DMS53 treated with DMSO at 0.1 percent for 48 hours (cell line): ENCODE measurements around the gene ZEB1.
"Not testable (repeated sequence)": the region's sequence is repeated elsewhere in the genome, so short reads cannot be mapped to it uniquely, and the experiment has no call there.

Experiments used
- DNase-seq: peaks from one replicate; lab custom pipeline; 2025; ENCODE audit not compliant: unreplicated experiment; lab: John Stamatoyannopoulos, UW

ZEB1 gene

DNA sequence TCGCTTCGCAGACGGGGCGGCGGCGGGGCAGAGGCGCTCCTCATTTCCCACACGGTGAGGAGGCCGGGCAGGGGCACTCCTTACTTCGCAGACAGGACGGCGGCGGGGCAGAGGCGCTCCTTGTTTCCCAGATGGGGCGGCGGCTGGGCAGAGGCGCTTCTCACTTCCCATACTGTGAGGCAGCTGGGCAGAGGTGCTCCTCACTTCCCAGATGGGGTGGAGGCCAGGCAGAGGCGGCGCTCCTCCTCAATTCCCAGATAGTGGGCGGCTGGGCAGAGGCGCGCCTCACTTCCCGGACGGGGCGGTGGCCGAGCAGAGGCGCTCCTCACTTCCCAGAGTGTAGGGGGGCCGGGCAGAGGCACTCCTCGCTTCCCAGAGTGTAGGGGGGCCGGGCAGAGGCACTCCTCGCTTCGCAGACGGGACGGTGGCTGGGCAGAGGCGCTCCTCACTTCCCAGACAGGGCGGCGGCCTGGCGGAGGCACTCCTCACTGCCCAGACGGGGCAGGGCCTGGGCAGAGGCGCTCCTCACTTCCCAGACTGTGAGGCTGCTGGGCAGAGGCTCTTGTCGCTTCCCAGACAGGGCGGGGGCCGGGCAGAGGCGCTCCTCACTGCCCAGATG lies 43.1 kb downstream of the ZEB1 start:
- no peak for DNase-seq

DNA sequence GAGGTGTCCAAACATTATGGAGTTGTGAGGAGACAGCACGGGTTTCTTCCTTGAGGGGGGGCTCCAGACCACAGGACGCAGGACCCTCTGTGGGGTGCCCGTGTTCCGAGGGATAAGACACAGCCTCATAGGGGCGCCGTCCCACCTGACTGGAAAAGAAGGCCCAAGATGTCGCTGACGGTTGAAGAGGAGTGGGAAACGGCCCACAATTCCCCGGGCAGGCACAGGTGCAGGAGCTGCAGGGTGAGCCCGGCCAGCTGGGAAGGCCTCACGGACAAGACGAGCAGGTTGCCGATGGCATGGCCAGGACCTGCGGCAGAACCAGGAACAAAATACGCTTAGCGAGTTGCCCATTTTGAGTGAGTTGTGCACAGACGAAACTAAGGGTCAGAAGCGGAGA lies 44.7 kb downstream of the ZEB1 start:
- not testable (repeated sequence) for DNase-seq

DNA sequence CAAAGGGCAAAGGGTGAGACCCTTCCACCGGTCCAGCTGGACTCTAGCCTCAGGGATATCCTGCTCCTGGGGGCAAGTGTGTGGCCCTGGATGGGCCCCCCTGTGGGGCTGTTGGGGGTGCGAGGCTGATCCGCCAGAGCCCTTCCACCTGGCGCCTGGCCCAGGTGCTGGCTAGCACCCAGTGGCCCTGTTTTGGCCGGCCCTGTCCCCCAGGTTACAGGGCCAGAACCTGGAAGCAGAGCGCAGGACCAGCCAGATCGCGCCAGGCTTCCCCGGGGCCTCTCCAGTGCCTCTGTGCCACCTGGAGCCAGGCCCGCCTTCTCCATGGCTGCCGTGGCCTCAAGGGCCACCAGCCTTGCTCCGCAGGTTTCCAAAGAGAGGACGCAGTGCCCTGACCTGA lies 45.2 kb downstream of the ZEB1 start:
- DNase-seq = not testable (repeated sequence)

DNA sequence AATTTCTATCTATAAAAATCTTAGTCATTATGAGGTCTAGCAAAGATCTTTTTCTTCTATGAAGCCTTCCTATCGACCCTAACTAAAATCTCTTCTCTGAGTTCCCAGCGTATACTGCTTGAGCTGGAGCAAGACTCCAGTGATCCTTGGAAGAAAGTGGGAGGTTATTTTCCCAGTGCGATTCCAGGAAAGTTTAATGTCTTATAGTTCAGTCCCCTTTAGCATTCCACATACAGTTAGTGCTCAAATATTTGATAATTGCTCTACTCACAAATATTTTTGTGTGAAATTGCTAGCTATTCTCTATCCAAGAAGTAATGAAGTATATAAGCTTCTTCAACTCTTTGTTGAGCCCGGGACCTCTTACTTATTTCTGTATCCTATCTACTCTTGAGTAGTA lies 47.7 kb downstream of the ZEB1 start:
- no peak for DNase-seq

DNA sequence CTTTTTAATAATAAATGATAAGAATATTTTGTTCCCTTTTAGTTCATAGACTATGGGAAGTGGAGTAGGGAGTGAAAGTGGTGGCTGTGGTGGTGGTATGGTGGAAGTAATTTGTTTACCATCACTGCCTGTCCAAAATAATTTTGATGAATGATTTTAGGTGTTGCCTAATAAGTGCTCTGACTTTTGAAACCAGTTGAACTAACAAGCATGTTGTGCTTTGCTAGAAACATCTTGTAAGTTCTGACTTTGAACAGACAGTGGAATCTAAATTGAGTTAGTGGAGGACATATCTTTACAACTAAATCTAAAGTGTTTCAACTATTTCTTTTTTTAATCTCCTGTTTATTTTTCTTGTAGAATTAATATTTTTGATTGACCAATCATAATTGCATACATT lies 49.7 kb downstream of the ZEB1 start:
- DNase-seq = no peak

DNA sequence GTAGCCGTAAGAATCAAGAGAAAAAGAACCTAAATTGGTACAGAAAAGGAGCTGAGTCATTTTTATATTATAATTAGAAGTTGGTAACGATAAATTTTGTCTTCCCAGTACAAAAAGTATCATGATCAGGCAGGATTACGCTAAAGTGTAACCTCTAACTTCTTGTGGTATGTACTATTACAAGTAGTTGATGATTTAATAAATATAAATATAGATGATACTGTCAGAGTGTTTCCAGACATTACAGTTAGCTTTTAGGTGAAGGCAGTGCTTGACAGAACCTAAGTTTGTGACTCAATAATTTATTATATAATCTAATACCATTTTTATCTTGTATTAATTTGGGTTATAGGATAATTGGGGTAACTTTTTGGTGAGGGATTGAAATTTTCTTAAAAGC lies 53.4 kb downstream of the ZEB1 start:
- no peak for DNase-seq

DNA sequence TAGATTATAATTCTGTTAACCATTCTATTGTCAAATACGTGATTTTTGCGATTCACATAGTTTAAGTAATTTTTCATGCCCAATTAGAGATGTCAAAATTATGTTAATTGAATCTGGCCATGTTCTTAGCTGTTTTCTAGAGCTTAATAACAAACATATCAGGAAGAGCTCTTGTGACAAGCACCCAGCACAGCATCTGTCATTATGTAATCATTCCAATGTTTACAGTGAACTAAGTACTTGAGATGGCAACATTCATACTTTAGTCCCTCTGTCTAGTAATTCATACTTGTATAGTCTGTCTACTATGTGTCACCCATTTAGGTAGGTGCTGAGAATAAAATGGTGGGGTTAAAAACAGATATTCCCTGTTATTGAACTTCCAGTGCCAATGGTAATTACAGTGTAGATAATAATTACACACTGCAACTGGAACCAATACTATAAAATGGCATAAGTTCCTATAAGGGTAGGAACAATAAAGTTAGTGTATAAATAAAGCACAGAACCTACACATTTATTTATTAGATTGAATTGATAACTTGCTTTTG lies 55.2 kb downstream of the ZEB1 start:
- peak; percentile 83 for DNase-seq

DNA sequence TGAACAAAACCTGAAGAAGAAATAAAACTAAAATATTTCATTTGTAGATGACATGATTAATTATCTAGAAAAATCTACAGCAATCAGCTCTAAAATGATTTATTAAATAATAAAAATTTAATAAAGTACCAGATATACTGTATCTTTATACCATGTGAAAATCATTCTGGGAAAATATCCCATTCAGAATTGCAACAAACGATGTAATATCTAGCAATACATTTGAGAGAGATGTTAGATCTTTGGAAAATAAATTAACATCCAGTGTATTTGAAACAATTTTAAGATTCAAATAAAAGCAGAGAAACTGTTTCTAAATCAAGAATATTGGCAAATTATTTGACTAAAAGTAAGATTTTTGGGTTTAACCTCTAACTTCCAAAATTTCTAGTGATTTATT lies 62.2 kb downstream of the ZEB1 start:
- DNase-seq = no peak

DNA sequence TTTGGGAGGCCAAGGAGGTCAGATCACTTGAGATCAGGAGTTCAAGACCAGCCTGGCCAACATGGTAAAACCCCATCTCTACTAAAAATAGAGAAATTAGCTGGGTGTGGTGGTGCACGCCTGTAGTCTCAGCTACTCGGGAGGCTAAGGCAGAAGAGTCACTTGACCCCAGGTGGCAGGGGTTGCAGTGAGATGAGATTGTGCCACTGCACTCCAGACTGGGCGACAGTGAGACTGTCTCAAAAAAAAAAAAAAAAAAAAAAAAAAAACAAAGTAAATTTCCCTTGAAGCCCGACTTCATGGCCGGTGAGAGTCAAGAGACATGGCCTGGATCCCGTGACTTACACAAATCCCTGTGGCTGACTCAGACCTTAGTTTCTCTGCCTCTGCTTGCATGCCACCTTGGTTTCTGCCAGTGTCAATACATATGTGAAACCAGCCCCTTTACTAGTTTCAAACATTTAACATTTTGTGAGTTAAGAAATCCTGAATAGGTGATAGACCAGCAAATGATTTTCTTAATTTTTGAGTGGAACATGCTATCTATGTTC lies 62.8 kb downstream of the ZEB1 start:
- DNase-seq = no peak

DNA sequence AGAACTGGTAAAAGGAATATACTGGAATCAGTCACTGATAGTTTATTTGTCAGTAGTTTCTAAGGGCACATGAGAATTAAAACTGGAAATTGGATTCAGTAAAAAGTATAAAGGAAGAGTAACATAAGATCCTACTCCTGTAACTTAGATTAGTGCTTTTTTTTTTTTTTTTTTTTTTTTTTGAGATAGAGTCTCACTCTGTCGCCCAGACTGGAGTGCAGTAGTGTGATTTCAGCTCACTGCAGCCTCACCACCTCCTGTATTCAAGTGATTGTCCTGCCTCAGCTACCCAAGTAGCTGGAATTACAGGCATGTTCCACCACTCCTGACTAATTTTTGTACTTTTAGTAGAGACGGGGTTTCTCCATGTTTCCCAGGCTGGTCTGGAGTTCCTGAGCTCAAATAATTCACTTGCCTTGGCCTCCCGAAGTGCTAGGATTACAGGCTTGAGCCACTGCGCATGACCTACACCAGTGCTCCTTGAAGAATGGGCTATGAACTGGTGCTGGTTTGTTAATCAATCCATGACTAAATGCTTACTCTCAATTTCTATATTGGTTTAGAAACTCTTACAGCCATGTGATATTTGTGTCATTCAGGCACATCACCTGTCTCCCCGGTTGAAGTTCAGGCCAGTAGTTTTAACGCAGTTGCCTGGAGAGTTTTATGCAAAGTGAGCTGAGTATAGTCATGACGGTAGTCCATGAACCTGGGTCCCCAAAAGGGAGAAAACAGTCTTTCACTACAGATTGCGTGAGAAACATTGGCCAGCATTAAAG lies 65.0 kb downstream of the ZEB1 start:
- DNase-seq = no peak

DNA sequence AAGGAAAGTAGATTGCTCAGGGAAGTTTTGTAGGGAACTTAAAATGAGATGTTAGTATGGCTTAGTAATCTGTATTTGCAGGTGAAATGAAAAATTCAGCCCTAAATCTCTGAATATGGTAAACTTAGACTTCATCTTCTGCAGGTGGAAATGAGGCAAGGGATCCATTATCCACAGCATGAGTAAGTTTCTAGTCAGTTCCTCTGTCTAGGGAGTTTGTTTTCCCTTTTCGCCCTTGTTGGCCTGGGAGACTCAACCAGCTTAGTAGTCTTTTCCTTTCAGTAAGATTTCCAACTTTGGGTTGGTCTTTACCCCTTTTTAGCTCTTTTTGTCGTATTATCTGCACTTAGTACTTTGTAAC lies 65.6 kb downstream of the ZEB1 start:
- DNase-seq = no peak

DNA sequence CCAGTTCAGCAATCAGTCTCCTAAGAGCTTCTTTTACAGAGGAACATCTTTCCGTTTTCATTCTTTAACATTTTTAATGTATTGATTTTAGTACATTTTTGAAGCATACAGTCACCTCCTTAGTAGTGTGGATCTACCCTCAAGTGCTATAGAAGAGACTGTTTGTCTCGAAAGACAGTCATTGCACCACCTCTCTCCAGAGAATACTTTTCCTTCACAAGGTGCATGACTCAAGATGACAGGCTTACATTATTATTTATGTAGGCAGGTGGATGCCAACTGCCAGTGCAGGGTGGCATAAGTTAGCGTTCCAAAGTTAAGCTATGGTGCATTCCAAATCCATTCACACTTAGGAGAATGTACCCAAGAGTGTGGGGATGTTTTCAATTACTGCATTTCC lies 71.8 kb downstream of the ZEB1 start:
- DNase-seq = no peak

DNA sequence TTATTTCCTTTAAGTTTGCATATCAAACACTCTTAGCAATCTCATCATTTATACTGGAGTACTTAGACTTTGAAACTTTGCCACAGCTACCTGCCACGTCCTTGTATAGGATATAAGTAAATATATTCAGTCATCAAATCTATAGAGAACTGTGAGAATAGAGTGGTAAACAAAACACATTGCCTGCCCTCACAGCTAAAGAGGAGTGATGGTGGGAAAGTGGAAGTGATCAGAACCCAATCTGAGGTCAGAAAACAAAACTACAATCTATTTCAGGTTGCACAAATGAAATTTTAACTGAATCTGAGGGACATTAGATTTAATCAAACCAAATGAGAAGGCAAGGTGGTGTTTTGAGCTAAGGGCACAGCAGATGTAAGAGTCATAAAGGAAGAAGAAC lies 74.8 kb downstream of the ZEB1 start:
- DNase-seq = peak; percentile 11

DNA sequence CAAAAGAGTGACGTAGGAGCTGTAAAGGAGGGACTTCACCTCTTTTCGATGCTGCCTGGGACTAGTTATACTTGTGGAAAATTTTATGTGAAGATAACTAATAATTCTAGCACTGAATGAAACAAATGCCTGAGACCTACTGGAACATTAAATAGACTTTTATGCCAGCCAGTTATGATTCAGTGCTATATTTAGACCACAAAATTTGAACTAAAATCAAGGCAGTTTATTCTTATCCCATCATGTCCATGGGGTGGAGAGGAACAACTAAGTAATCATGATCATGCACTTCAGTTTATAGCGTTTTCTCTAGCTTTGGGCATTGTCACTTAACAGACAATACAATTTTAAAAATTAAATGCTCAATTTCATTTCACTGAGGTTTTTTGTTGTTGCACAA lies 76.7 kb downstream of the ZEB1 start:
- DNase-seq = no peak

DNA sequence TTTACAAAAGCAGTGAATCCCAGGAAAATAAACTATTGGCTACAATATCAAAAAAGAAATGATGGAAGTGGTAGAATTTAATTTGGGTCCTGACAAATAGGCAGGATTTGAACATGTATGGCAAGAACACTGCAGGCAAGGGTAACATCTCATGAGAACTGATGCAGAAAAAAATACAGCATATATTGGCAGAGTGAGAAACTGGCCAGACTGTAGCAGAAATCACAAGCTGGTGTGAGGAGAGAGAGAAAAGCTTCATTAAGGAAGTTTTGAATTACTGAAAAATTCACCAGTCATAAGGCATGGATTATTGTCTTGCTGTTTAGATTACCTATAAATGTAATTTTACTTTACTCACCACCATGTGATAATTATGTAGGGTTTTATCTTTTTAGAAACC lies 77.4 kb downstream of the ZEB1 start:
- DNase-seq = no peak

DNA sequence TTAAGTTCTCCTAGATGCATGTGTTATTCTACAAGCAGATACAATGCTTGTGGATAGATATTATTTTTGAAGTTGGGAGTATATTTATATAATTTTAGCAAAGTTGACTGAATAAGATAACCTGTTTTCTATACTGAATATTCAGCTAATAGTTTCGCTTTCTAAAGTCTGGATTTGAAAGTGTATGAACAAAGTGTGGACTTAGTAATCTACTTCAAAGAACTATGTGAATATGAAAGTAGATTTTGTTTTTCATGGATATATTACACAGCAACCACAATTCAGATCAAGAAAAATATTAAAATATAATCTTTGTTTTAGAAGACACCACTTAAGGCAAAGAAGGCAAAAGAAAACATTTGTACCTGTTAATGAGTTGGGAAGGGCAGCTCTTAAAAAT lies 78.8 kb downstream of the ZEB1 start:
- no peak for DNase-seq

DNA sequence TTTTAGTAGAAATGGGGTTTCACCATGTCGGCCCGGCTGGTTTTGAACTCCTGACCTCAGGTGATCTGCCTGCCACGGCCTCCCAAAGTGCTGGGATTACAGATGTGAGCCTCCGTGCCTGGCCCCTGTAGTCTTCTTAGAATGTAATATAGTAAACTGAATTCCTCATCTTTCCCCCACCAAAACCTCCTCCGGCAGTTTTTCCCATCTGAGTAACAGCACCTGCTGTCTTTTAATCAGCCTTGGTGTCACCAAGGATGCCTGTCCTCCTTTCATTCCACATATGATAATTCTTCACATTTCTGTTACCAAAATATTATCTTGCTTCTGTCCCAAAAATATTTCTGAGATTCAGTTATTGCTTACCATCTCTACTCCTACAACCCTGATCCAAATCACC lies 80.2 kb downstream of the ZEB1 start:
- no peak for DNase-seq

DNA sequence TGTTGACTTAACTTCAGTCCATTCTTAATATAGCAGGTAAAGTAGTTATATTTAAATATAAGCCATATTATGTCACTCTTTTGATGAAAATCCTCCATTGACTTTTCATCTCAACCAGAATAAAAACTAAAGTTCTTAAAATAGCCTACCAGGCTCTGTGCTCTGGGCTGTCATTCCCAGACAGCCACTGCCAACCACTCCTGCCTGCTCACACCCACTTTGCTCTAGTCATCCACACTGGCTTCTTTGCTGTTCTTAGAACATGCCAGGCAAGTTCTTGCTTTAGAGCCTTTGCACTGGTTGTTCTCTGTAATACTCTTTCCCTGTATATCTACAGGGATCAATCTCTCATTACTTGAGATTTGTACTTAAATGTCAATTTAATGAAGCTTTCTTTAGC lies 80.6 kb downstream of the ZEB1 start:
- no peak for DNase-seq

DNA sequence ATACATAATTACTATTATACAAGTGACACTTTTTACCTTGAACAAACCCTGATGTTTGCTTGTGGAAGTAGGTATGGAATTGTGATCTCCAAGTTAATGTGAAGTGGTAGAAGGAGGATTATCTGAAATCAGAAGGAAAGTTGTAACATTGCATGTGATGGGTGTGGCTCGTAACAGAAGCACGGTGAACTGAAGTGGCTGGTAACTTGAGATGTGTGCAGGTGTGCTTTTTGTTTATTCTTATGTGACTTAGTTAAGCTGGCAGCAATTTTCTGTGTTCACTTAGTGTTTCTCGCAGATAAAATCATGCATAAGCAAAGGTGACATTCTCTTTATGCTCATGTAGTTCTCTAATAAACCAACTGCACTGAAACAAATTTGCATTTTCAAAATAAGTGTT lies 82.3 kb downstream of the ZEB1 start:
- DNase-seq = peak; percentile 72

DNA sequence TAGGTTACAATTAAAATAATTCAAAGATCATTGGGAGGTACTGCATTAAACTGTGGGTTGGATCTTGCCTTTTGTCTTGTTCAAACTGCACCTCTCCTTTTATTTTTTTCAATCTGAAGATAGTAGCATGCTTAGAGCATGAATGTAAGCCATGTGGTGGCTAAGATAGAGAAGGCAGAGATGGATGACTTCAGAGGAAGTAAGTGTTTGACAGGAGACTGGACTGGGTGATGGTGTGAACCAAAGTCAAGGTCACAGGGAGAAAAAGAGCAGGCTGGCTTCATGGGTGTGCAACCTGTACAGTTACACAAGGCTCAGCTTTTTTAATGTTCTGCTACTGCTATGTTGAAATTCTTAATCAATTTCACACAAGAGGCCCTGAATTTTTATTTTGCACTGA lies 85.6 kb downstream of the ZEB1 start:
- DNase-seq = no peak

DNA sequence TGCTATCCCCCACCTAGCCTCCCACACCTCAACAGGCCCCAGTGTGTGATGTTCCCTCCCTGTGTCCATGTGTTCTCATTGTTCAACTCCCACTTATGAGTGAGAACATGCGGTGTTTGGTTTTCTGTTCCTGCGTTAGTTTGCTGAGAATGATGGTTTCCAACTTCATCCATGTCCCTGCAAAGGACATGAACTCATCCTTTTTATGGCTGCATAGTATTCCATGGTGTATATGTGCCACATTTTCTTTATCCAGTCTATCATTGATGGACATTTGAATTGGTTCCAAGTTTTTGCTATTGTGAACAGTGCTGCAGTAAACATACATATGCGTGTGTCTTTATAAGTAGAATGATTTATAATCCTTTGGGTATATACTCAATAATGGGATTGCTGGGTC lies 86.8 kb downstream of the ZEB1 start:
- not testable (repeated sequence) for DNase-seq

DNA sequence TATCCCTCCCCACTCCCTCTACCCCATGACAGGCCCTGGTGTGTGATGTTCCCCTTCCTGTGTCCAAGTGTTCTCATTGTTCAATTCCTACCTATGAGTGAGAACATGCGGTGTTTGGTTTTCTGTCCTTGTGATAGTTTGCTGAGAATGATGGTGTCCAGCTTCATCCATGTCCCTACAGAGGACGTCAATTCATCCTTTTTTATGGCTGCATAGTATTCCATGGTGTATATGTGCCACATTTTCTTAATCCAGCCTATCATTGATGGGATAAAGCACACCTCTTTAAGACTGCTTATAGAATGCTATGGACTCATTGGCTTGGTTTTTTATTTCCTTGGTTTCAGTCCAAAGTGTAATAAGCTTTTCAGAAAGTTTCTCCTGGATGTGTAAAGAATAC lies 93.4 kb downstream of the ZEB1 start:
- not testable (repeated sequence) for DNase-seq
